Rectal smooth muscle tissue (tissue), 1 donor: ENCODE results near the gene CES2.

Source experiments
- H3K27ac ChIP-seq: one replicate; pipeline ENCODE4 v1.7.0; 2013; ENCODE audit warnings: low read depth, low read length, inconsistent platforms
- H3K27me3 ChIP-seq: one replicate; pipeline ENCODE4 v1.7.0; 2013; ENCODE audit warnings: low read length; ENCODE audit not compliant: control insufficient read depth, insufficient read depth
- H3K36me3 ChIP-seq: one replicate; pipeline ENCODE4 v1.7.0; 2013; ENCODE audit warnings: low read length; ENCODE audit not compliant: control insufficient read depth, insufficient read depth
- H3K4me1 ChIP-seq: one replicate; pipeline ENCODE4 v1.7.0; 2013; ENCODE audit warnings: low read length; ENCODE audit not compliant: control insufficient read depth, insufficient read depth
- H3K4me3 ChIP-seq: one replicate; pipeline ENCODE4 v1.7.0; 2013; ENCODE audit warnings: low read length
- H3K9ac ChIP-seq: one replicate; pipeline ENCODE4 v1.7.0; 2013; ENCODE audit warnings: low read length

Gene CES2

GRCh38 chr16:66935314-66936011 is at the start of gene CES2:
CES2 (plus strand) TSS chr16:66935516; CDS start chr16:66935636, 120 bp downstream.
- H3K4me1 ChIP-seq, result peaks cover 18% of the 10 kb centered on the region
- H3K36me3 ChIP-seq, result peaks cover 16% of the 10 kb centered on the region
- H3K27ac ChIP-seq, result peak within 1 kb of the TSS; percentile 86
- peak within 1 kb of the TSS; percentile 87 for H3K9ac ChIP-seq
- H3K27me3 ChIP-seq, result no peaks in the 10 kb centered on the region
- peak within 1 kb of the TSS; percentile 85 for H3K4me3 ChIP-seq

- H3K4me3 ChIP-seq, result no peak overlapping the region
- peaks cover 16% of the 10 kb centered on the region for H3K36me3 ChIP-seq
- H3K4me1 ChIP-seq, result no peaks in the 10 kb centered on the region
- no peak overlapping the region for H3K9ac ChIP-seq
- H3K27ac ChIP-seq, result no peak overlapping the region
- no peaks in the 10 kb centered on the region for H3K27me3 ChIP-seq
Observed at GRCh38 chr16:66886321-66886720, 49.0 kb upstream of the CES2 start.

GRCh38 chr16:66886914-66887313 is 48.4 kb upstream of the CES2 start:
- Histone ChIP-seq H3K27me3 (no peaks in the 10 kb centered on the region), H3K27ac (no peak overlapping the region), H3K9ac (no peak overlapping the region), H3K36me3 (peaks cover 16% of the 10 kb centered on the region), H3K4me1 (no peaks in the 10 kb centered on the region), H3K4me3 (no peak overlapping the region)

GRCh38 chr16:66888647-66889615 is 46.4 kb upstream of the CES2 start:
- H3K27ac ChIP-seq, result no peak overlapping the region
- H3K27me3 ChIP-seq, result no peaks in the 10 kb centered on the region
- H3K4me3 ChIP-seq, result no peak overlapping the region
- peaks cover 14% of the 10 kb centered on the region for H3K36me3 ChIP-seq
- H3K9ac ChIP-seq, result no peak overlapping the region
- H3K4me1 ChIP-seq, result no peaks in the 10 kb centered on the region

- Histone ChIP-seq H3K27me3 (no peaks in the 10 kb centered on the region), H3K4me3 (no peak overlapping the region), H3K27ac (no peak overlapping the region), H3K9ac (no peak overlapping the region), H3K4me1 (no peaks in the 10 kb centered on the region), H3K36me3 (peaks cover 12% of the 10 kb centered on the region)
Observed at GRCh38 chr16:66889622-66890021, 45.7 kb upstream of the CES2 start.

- no peaks in the 10 kb centered on the region for H3K27me3 ChIP-seq
- no peaks in the 10 kb centered on the region for H3K36me3 ChIP-seq
- H3K27ac ChIP-seq, result no peak overlapping the region
- no peak overlapping the region for H3K4me3 ChIP-seq
- H3K9ac ChIP-seq, result no peak overlapping the region
- H3K4me1 ChIP-seq, result no peaks in the 10 kb centered on the region
Observed at GRCh38 chr16:66890799-66891198, 44.5 kb upstream of the CES2 start.

- no peaks in the 10 kb centered on the region for H3K27me3 ChIP-seq
- no peak overlapping the region for H3K4me3 ChIP-seq
- H3K36me3 ChIP-seq, result no peaks in the 10 kb centered on the region
- H3K27ac ChIP-seq, result no peak overlapping the region
- H3K9ac ChIP-seq, result no peak overlapping the region
- no peaks in the 10 kb centered on the region for H3K4me1 ChIP-seq
Observed at GRCh38 chr16:66891360-66891759, 44.0 kb upstream of the CES2 start.

GRCh38 chr16:66891797-66892196 is 43.5 kb upstream of the CES2 start:
- H3K4me1 ChIP-seq, result no peaks in the 10 kb centered on the region
- H3K4me3 ChIP-seq, result no peak overlapping the region
- no peak overlapping the region for H3K9ac ChIP-seq
- no peak overlapping the region for H3K27ac ChIP-seq
- H3K36me3 ChIP-seq, result no peaks in the 10 kb centered on the region
- H3K27me3 ChIP-seq, result no peaks in the 10 kb centered on the region

GRCh38 chr16:66894055-66894454 is 41.3 kb upstream of the CES2 start:
- H3K4me3 ChIP-seq, result no peak overlapping the region
- H3K27ac ChIP-seq, result no peak overlapping the region
- H3K36me3 ChIP-seq, result no peaks in the 10 kb centered on the region
- no peaks in the 10 kb centered on the region for H3K27me3 ChIP-seq
- no peaks in the 10 kb centered on the region for H3K4me1 ChIP-seq
- H3K9ac ChIP-seq, result no peak overlapping the region

GRCh38 chr16:66894948-66895688 is 40.2 kb upstream of the CES2 start:
- H3K36me3 ChIP-seq, result no peaks in the 10 kb centered on the region
- no peak overlapping the region for H3K9ac ChIP-seq
- peaks cover 10% of the 10 kb centered on the region for H3K4me1 ChIP-seq
- no peak overlapping the region for H3K4me3 ChIP-seq
- no peak overlapping the region for H3K27ac ChIP-seq
- H3K27me3 ChIP-seq, result no peaks in the 10 kb centered on the region

GRCh38 chr16:66895689-66895979 is 39.7 kb upstream of the CES2 start:
- H3K4me1 ChIP-seq, result peaks cover 14% of the 10 kb centered on the region
- H3K9ac ChIP-seq, result no peak overlapping the region
- H3K36me3 ChIP-seq, result no peaks in the 10 kb centered on the region
- no peak overlapping the region for H3K4me3 ChIP-seq
- H3K27me3 ChIP-seq, result no peaks in the 10 kb centered on the region
- H3K27ac ChIP-seq, result no peak overlapping the region

GRCh38 chr16:66895999-66896398 is 39.3 kb upstream of the CES2 start:
- Histone ChIP-seq H3K4me3 (no peak overlapping the region), H3K27me3 (no peaks in the 10 kb centered on the region), H3K27ac (no peak overlapping the region), H3K4me1 (peaks cover 18% of the 10 kb centered on the region), H3K9ac (no peak overlapping the region), H3K36me3 (no peaks in the 10 kb centered on the region)
